Mucosa of rectum (tissue), 2 donors: ENCODE results near the gene FAIM.
A peak's percentile ranks its signal among the peaks of the same experiment; 100 is the strongest.
"Not testable (repeated sequence)": the region's sequence is repeated elsewhere in the genome, so short reads cannot be mapped to it uniquely, and the experiment has no call there.

Experiments
- H3K27ac ChIP-seq, 2 donors: one replicate each; pipeline ENCODE4 v1.7.0; 2013; ENCODE audit warnings: inconsistent platforms in 2 of 2, low read depth in 2 of 2, low read length in 2 of 2
- H3K27me3 ChIP-seq, 2 donors: one replicate each; pipeline ENCODE4 v1.7.0; 2013; ENCODE audit warnings: low read length in 2 of 2; ENCODE audit not compliant: control insufficient read depth in 2 of 2, insufficient read depth in 2 of 2
- H3K36me3 ChIP-seq, 2 donors: one replicate each; pipeline ENCODE4 v1.7.0; 2013; ENCODE audit warnings: low read length in 2 of 2; ENCODE audit not compliant: control insufficient read depth in 2 of 2, insufficient read depth in 2 of 2
- H3K4me1 ChIP-seq, 2 donors: one replicate each; pipeline ENCODE4 v1.7.0; 2013; ENCODE audit warnings: low read length in 2 of 2, mild to moderate bottlenecking in 1 of 2; ENCODE audit not compliant: control insufficient read depth in 2 of 2, insufficient read depth in 2 of 2
- H3K4me3 ChIP-seq, 2 donors: one replicate each; pipeline ENCODE4 v1.7.0; 2013; ENCODE audit warnings: low read length in 2 of 2
- H3K9ac ChIP-seq, 2 donors: one replicate each; pipeline ENCODE4 v1.7.0; 2013; ENCODE audit warnings: low read length in 2 of 2, low read depth in 1 of 2, mild to moderate bottlenecking in 1 of 2
- H3K9me3 ChIP-seq, 2 donors: one replicate each; pipeline ENCODE4 v1.7.0; 2013; ENCODE audit warnings: low read length in 2 of 2; ENCODE audit not compliant: control insufficient read depth in 2 of 2
- donor health status: healthy.
- donor health status: Normal muscosa, but diverticular disease.

FAIM gene, protein sequence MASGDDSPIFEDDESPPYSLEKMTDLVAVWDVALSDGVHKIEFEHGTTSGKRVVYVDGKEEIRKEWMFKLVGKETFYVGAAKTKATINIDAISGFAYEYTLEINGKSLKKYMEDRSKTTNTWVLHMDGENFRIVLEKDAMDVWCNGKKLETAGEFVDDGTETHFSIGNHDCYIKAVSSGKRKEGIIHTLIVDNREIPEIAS

DNA sequence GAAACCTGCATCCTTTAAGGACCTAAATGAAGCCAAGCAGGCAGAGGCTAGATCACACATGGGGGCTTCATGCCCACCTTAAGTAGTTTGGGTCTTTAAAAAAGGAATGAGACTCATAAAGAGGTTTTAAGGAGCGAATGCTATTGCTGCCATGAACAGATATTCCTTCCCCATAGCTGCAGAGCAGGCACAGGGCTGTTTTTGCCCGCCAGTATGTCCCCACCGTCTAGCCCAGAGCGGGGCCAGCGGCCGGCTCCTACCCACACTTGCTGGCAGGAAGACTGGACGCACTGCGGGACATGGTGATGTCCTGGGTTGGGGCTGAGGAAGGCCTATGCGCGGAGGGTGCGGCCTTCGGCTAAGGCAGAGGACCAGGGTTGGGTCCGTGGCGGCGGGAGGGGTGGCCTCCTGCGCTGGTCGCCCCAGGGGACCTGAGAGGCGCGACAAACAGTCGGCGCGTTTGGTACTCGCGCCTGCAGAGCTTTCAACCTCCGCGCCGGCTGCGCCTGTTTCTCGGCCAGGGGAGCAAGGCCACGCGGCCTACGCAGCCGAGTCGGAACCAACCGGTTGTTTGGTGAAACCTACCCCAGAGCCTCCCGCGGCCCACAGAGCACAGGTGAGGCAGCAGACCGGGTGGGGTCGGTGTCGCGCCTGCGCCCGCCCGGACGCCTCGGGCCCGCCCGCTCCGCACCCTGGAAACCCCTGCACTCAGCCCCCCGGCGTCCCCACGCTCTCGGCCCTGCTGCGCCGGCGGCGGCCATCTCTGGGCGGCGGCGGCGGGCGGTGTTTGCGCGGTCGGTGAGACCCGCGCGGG lies at the start of gene FAIM:
FAIM (plus strand) TSS at position 450 of the 814 bp plus-strand sequence. CDS start 10,956 bp downstream, outside the sequence.
- Histone ChIP-seq H3K4me3 (peak within 1 kb of the TSS; percentile 67 to 91), H3K27me3 (no peaks in the 10 kb centered on the region), H3K36me3 (no peaks in the 10 kb centered on the region), H3K9ac (peak within 1 kb of the TSS; percentile 80 to 88), H3K27ac (peak within 1 kb of the TSS; percentile 88 to 91), H3K4me1 (peaks cover 8 to 9% of the 10 kb centered on the region in 2 donors), H3K9me3 (no peaks in the 10 kb centered on the region)

DNA sequence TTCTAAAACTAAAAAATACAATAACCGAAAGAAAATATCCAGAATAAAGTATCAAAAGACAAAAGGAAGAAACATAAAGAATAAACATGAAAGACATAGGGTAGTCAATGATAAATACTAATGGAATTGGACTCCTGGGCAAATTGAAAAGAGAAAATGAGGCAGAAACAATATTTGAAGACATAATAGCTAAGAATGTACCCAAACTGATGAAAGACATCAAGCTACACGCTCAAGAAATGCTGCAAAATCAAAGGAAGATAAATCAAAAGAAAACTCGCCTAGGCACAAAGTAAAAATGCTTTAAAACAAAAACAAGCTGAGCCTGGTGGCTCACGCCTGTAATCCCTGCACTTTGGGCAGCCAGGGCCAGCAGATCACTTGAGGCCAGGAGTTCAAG lies 49.4 kb upstream of the FAIM start:
- Histone ChIP-seq H3K9ac (no peak overlapping the region), H3K4me3 (no peak overlapping the region), H3K4me1 (no peaks in the 10 kb centered on the region), H3K36me3 (peaks cover 6 to 12% of the 10 kb centered on the region in 2 donors), H3K27ac (no peak overlapping the region), H3K27me3 (no peaks in the 10 kb centered on the region), H3K9me3 (peaks cover 10% of the 10 kb centered on the region in 2 donors)

DNA sequence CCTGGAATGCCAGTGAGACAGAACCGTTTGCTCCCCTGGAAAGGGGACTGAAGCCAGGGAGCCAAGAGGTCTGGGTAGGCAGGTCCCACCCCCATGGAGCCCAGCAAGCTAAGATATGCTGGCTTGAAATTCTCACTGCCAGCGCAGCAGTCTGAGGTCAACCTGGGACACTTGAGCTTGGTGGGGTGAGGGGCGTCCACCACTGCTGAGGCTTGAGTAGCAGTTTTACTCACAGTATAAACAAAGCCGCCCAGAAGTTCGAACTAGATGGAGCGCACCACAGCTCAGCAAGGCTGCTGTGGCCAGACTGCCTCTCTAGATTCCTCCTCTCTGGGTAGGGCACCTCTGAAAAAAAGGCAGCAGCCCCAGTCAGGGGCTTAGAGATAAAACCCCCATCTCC lies 48.1 kb upstream of the FAIM start:
- no peak overlapping the region for H3K4me3 ChIP-seq
- H3K27me3 ChIP-seq: no peaks in the 10 kb centered on the region
- H3K27ac ChIP-seq: no peak overlapping the region
- peaks cover 6 to 12% of the 10 kb centered on the region in 2 donors for H3K36me3 ChIP-seq
- H3K4me1 ChIP-seq: no peaks in the 10 kb centered on the region
- no peak overlapping the region for H3K9ac ChIP-seq
- peaks cover 10% of the 10 kb centered on the region in 2 donors for H3K9me3 ChIP-seq

DNA sequence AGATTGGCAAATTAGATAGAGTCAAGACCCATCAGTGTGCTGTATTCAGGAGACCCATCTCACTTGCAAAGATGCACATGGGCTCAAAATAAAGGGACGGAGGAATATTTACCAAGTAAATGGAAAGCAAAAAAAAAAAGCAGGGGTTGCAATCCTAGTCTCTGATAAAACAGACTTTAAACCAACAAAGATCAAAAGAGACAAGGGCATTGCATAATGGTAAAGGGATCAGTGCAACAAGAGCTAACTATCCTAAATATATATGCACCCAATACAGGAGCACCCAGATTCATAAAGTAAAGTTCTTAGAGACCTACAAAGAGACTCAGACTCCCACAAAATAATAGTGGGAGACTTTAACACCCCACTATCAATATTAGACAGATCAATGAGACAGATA lies 45.7 kb upstream of the FAIM start:
- H3K4me1 ChIP-seq, H3K4me3 ChIP-seq, H3K27ac ChIP-seq, H3K9ac ChIP-seq, H3K27me3 ChIP-seq: not testable (repeated sequence)
- Histone ChIP-seq H3K36me3 (peaks cover 6 to 12% of the 10 kb centered on the region in 2 donors), H3K9me3 (peaks cover 10% of the 10 kb centered on the region in 2 donors)

DNA sequence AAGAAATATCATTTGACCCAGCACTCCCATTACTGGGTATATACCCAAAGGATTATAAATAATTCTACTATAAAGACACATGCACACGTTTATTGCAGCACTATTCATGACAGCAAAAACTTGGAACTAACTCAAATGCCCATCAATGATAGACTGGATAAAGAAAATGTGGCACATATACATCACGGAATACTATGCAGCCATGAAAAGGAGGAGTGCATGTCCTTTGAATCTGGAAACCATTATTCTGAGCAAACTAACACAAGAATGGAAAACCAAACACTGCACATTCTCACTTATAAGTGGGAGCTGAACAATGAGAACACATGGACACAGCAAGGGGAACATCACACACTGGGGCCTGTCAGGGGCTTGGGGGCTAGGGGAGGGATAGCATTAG lies 42.3 kb upstream of the FAIM start:
- not testable (repeated sequence) for H3K27ac ChIP-seq, H3K9me3 ChIP-seq, H3K27me3 ChIP-seq, H3K4me1 ChIP-seq, H3K4me3 ChIP-seq, H3K9ac ChIP-seq, H3K36me3 ChIP-seq

DNA sequence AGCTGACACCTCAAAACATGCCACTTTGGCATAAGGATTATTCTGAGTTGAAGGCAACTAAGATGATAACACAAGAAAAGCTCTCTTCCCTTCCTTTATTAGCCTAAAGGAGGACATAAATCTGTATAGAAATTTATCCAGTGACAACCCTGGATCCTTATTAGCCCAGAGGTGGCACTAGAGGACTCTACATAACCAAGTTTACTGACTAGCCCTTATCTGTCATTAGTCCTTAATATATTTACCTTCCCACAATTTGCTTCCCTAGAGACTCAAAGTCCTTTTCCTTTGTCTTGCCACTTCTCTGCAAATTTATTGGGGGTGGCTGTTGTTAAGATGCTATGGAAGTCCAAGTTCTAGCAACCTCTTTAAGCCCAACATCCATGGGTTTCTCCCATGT lies 41.2 kb upstream of the FAIM start:
- no peaks in the 10 kb centered on the region for H3K4me1 ChIP-seq
- no peaks in the 10 kb centered on the region for H3K27me3 ChIP-seq
- no peaks in the 10 kb centered on the region for H3K9me3 ChIP-seq
- no peak overlapping the region for H3K27ac ChIP-seq
- H3K9ac ChIP-seq: no peak overlapping the region
- no peak overlapping the region for H3K4me3 ChIP-seq
- peaks cover 0 to 6% of the 10 kb centered on the region in 2 donors for H3K36me3 ChIP-seq

DNA sequence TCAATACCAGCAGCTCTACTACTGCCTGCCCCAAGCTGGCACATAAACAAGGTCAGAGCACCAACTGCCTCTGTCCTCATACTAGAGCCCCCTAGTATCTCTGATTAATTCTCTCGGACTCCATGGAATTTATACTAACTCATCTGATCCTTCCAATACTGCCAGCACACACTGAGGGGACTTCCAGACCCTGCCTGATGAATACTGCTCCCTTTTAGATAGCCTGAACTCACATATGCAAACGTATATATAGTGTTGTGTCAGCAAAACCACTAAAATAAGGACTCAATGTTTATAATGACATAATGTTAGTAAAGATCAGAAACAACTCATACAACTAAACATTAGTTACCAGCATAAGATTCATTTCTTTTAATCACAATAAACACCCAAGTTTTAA lies 39.5 kb upstream of the FAIM start:
- Histone ChIP-seq H3K9me3 (no peaks in the 10 kb centered on the region), H3K27me3 (no peaks in the 10 kb centered on the region), H3K27ac (no peak overlapping the region), H3K36me3 (peaks cover 2 to 8% of the 10 kb centered on the region in 2 donors), H3K4me1 (no peaks in the 10 kb centered on the region), H3K4me3 (no peak overlapping the region), H3K9ac (no peak overlapping the region)

DNA sequence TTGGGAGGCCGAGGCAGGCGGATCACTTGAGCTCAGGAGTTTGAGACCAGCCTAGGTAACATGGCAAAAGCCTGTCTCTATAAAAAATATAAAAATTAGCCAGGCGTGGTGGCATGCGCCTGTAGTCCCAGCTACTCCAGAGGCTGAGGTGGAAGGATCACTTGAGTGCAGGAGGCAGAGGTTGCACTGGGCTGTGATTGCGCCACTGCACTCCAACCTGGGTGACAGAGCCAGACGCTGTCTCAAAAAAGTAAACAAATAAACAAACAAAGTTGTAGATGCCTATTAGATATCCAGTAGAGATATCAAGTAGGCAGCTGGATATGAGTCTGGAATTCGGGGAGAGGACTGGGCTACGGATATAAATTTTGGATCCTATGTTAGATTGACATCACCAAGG lies 38.9 kb upstream of the FAIM start:
- H3K27me3 ChIP-seq, H3K27ac ChIP-seq: not testable (repeated sequence)

DNA sequence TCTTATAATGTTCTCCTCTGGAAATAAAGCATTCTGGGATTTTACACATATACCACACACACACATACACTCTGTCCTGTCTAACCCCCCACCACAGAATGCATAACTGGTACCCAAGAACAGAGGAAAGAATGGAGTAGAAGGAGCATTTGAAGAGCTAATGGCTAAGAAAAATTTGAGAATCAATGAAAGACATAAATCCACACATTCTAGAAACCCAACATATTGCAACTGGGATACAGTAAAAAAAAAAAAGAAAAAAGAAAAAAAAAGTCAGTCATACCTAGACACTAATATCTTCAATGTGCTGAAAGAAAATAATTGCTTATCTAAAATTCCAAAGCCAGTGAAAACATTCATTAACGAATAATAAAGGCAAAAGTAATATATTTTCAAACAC lies 35.4 kb upstream of the FAIM start:
- H3K9me3 ChIP-seq: no peaks in the 10 kb centered on the region
- no peaks in the 10 kb centered on the region for H3K27me3 ChIP-seq
- H3K36me3 ChIP-seq: peaks cover 2 to 8% of the 10 kb centered on the region in 2 donors
- H3K4me1 ChIP-seq: no peaks in the 10 kb centered on the region
- no peak overlapping the region for H3K9ac ChIP-seq
- H3K27ac ChIP-seq: no peak overlapping the region
- no peak overlapping the region for H3K4me3 ChIP-seq

More for the DNA sequence above, 38.9 kb upstream of the FAIM start:
- H3K36me3 ChIP-seq, H3K9me3 ChIP-seq, H3K9ac ChIP-seq, H3K4me1 ChIP-seq, H3K4me3 ChIP-seq: not testable (repeated sequence)

DNA sequence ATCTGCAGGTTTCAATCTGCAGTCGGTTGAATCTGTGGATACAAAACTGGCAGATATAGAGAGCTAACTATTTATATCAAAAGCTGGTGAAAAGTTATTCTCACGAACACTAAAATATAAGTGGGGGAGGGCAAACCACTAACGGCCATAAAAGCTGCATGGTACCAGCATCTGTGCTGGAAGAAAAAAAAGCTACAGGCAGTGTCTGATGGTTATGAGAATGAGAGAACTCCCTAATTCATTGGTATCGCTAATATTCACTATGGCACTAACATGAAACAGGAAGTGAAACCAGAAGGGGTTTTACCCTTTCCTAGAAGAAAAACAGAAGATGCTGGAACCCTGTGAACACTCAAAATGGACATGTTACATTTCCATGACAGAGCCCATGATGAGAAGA lies 30.4 kb upstream of the FAIM start:
- Histone ChIP-seq H3K36me3 (peaks cover 0 to 2% of the 10 kb centered on the region in 2 donors), H3K4me3 (no peak overlapping the region), H3K9me3 (no peaks in the 10 kb centered on the region), H3K9ac (no peak overlapping the region), H3K4me1 (no peaks in the 10 kb centered on the region), H3K27ac (no peak overlapping the region), H3K27me3 (no peaks in the 10 kb centered on the region)
